Naive B cell (primary cell): ENCODE data around the gene TAS2R10. TPM values are rescaled to one million over a fixed set of nuclear protein-coding genes. Genes with fewer than 3 reads are reported as not detected.
"Not testable (repeated sequence)": the region's sequence is repeated elsewhere in the genome, so short reads cannot be mapped to it uniquely, and the experiment has no call there.

ENCODE experiments used
- ATAC-seq, 2 donors: fragments of 150-1000 bp; cut with Tn5 transposase; 2 replicates each; pipeline ENCODE4 v1.10.0; 2021; ENCODE audit warnings: low read depth in 2 of 2, mild to moderate bottlenecking in 2 of 2, moderate library complexity in 2 of 2
- DNase-seq: peaks from one replicate; pipeline ENCODE4 v3.0.0; 2022
- H3K27ac Mint-ChIP-seq, 6 donors: one replicate each; pipeline ENCODE4 v1.8.0; 2020 to 2022; ENCODE audit warnings: mild to moderate bottlenecking in 6 of 6, mixed read lengths in 6 of 6, moderate library complexity in 5 of 6, inconsistent platforms in 2 of 6
- H3K27me3 Mint-ChIP-seq, 3 donors: one replicate each; pipeline ENCODE4 v1.8.0; 2021 to 2022; ENCODE audit warnings: mixed read lengths in 3 of 3, mild to moderate bottlenecking in 1 of 3
- H3K36me3 Mint-ChIP-seq, 2 donors: one replicate each; pipeline ENCODE4 v1.8.0; 2020 to 2022; ENCODE audit warnings: mixed read lengths in 2 of 2, inconsistent platforms in 1 of 2, mild to moderate bottlenecking in 1 of 2
- H3K4me1 Mint-ChIP-seq, 3 donors: one replicate each; pipeline ENCODE4 v1.8.0; 2020 to 2022; ENCODE audit warnings: mixed read lengths in 3 of 3, inconsistent platforms in 1 of 3, mild to moderate bottlenecking in 1 of 3, moderate library complexity in 1 of 3
- H3K4me3 Mint-ChIP-seq, 8 donors: one replicate each; pipeline ENCODE4 v1.8.0; 2020 to 2022; ENCODE audit warnings: mild to moderate bottlenecking in 8 of 8, mixed read lengths in 8 of 8, moderate library complexity in 8 of 8, inconsistent platforms in 2 of 8
- H3K9me3 Mint-ChIP-seq, 7 donors: one replicate each; pipeline ENCODE4 v1.8.0; 2020 to 2022; ENCODE audit warnings: mixed read lengths in 7 of 7, mild to moderate bottlenecking in 5 of 7, inconsistent platforms in 2 of 7, moderate library complexity in 1 of 7
- polyA plus RNA-seq, 6 donors: library from polyadenylated mRNA; unstranded; fragments of 300-500 nt; fragmentation: Illumina TruSeq; gene quantifications; one replicate each; pipeline ENCODE4 v1.2.3, GENCODE V29; 2021; ENCODE audit warnings: low read depth in 6 of 6

The TAS2R10 gene
- polyA plus RNA-seq, 6 donors from 2014 or later: not detected

GRCh38 chr12:10824957-10825356, 1.2 kb downstream of the TAS2R10 start:
- ATAC-seq (no peak), DNase-seq (no peak)
- no peaks in the 10 kb centered on the region for H3K4me1 Mint-ChIP-seq
- H3K27ac Mint-ChIP-seq: no peak overlapping the region
- no peaks in the 10 kb centered on the region for H3K27me3 Mint-ChIP-seq
- no peak overlapping the region for H3K4me3 Mint-ChIP-seq
- no peaks in the 10 kb centered on the region for H3K36me3 Mint-ChIP-seq
- no peaks in the 10 kb centered on the region for H3K9me3 Mint-ChIP-seq

DNA sequence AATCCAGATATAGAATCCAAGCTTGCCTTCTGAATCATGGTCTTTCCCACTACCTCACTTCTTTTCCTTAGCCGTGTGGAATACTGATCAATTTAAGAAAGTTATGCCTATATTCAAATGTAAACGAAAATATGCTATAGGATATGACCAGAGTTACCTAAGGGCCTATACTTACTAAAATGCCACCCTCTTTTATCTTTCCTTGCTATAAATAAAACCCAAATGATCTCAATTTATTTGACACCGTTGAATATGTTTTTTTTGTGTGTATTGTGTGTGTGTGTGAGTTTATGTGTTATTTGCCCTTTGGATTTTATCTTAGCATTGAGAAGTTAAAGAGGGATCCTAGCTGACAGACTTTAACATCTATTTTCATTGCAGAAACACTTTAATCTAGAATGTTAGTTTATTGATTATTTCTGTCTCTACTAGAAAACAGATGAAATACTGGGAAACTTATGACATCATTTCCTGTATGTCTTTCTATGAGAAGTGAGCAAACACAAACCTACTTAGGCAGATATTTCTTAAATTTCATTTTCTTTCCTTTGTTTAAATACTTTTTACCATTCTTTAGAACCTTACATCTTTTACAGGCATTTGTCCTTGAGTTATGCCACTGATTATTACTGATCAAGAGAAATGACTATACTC, 14.1 kb downstream of the TAS2R10 start:
- H3K9me3 Mint-ChIP-seq: peaks cover 0 to 3% (median 0%) of the 10 kb centered on the region in 7 donors
- no peak for DNase-seq
- H3K36me3 Mint-ChIP-seq: no peaks in the 10 kb centered on the region
- no peak for ATAC-seq
- H3K4me3 Mint-ChIP-seq: no peak overlapping the region
- H3K27ac Mint-ChIP-seq: no peak overlapping the region
- peaks cover 0 to 22% (median 5%) of the 10 kb centered on the region in 3 donors for H3K27me3 Mint-ChIP-seq
- H3K4me1 Mint-ChIP-seq: no peaks in the 10 kb centered on the region

DNA sequence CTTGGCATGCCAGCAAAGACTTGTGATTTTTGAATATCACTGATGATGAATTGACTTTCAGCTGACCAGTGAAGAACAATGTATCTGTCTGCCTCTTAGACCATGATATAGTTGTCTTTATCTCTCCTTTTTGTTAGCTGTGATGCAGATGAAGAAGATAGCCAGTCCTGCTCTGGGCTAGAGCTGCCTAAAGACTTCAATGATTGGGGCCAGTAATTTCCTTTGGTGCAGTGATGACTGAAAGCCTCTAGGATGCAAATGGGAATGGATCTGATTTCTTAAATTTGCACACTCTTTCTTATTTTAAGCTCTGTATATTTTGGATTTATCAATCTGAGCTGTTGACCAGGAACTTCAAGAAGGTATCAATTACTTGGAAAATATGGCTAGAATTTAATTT, 16.1 kb downstream of the TAS2R10 start, which contains the start of gene TAS2R9:
Gene TAS2R9, minus strand, starts transcription at position 101 of the 400 bp plus-strand sequence. Its CDS starts 93 bp downstream, at position 8.
- no peak for ATAC-seq
- no peak within 1 kb of the TSS for H3K4me3 Mint-ChIP-seq
- no peaks in the 10 kb centered on the region for H3K4me1 Mint-ChIP-seq
- H3K36me3 Mint-ChIP-seq: no peaks in the 10 kb centered on the region
- peaks cover 0 to 3% (median 0%) of the 10 kb centered on the region in 7 donors for H3K9me3 Mint-ChIP-seq
- H3K27ac Mint-ChIP-seq: no peak within 1 kb of the TSS
- H3K27me3 Mint-ChIP-seq: peaks cover 5 to 22% (median 5%) of the 10 kb centered on the region in 3 donors
- no peak for DNase-seq

GRCh38 chr12:10807186-10807585, 19.0 kb downstream of the TAS2R10 start, which contains the start of gene TAS2R8:
TSS of gene TAS2R8 (minus strand) at chr12:10807286. CDS start at chr12:10806980, 306 bp downstream.
- no peak within 1 kb of the TSS for H3K27ac Mint-ChIP-seq
- H3K4me3 Mint-ChIP-seq: no peak within 1 kb of the TSS
- H3K4me1 Mint-ChIP-seq: no peaks in the 10 kb centered on the region
- ATAC-seq (no peak), DNase-seq (no peak)
- no peaks in the 10 kb centered on the region for H3K36me3 Mint-ChIP-seq
- peaks cover 5 to 22% (median 5%) of the 10 kb centered on the region in 3 donors for H3K27me3 Mint-ChIP-seq
- H3K9me3 Mint-ChIP-seq: no peaks in the 10 kb centered on the region

- Mint-ChIP-seq H3K36me3 (no peaks in the 10 kb centered on the region), H3K27me3 (peaks cover 11 to 20% (median 19%) of the 10 kb centered on the region in 3 donors), H3K9me3 (no peaks in the 10 kb centered on the region), H3K4me3 (no peak within 1 kb of the TSS), H3K4me1 (no peaks in the 10 kb centered on the region), H3K27ac (no peak within 1 kb of the TSS)
- no peak for ATAC-seq
- no peak for DNase-seq
Observed at GRCh38 chr12:10802587-10802986, 23.6 kb downstream of the TAS2R10 start, which contains the start of gene TAS2R7. TSS of gene TAS2R7 (minus strand) at chr12:10802627. CDS start at chr12:10802570, 57 bp downstream.

DNA sequence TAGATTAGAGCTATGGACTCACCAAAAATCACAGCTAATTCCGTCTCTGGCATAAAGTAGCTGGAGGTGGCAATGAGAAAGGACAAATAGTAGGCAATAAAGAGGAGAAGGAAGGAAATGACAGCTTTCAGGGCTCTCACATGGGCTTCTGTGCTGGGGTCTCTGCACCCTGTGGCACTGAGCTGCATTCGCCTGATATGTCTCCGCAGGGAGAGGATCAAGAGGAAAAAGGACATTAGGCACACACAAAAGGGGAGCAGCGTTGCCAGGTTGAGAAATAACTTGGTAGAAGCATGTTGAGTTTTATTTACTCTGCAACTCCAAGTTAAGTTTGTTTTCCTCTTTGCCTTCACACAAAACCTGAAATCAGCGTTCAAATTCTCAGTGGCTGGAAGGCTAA, 24.4 kb downstream of the TAS2R10 start:
- no peaks in the 10 kb centered on the region for H3K36me3 Mint-ChIP-seq
- H3K4me3 Mint-ChIP-seq: no peak overlapping the region
- ATAC-seq: no peak
- H3K27ac Mint-ChIP-seq: no peak overlapping the region
- no peaks in the 10 kb centered on the region for H3K4me1 Mint-ChIP-seq
- no peaks in the 10 kb centered on the region for H3K9me3 Mint-ChIP-seq
- DNase-seq: no peak
- H3K27me3 Mint-ChIP-seq: peaks cover 11 to 20% (median 19%) of the 10 kb centered on the region in 3 donors

DNA sequence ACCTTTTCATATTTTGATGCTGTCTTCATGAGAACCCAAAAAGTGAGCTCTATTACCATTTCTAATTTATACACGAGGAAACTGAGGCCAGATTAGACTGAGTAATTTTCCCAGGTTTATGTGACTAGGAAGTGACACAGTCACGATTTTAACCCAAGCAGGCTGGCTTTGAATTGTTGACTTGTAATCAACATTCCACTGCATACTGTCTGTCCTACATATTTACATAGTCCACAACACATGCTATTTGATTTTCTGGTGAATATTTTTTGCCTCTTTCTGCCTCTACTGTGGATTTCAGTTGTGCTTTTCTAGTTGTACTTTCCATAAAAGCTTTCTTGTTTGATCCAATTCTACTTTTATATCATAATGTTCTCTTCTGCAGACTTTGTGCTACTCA, 31.9 kb downstream of the TAS2R10 start:
- Mint-ChIP-seq H3K9me3 (peaks cover 0 to 8% (median 0%) of the 10 kb centered on the region in 7 donors), H3K4me3 (no peak overlapping the region), H3K4me1 (no peaks in the 10 kb centered on the region)

DNA sequence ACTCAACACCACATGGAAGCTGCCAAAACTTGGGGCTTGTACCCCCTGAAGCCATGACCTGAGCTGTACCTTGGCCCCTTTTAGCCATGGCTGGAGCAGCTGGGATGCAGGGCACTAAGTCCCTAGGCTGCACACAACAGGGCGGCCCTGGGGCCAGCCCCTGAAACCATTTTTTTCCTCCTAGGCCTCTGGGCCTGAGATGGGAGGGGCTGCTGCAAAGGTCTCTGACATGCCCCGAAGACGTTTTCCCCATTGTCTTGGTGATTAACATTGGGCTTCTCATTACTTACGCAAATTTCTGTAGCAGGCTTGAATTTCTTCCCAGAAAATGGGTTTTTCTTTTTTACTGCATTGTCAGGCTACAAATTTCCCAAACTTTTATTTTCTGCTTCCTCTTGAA, 34.4 kb downstream of the TAS2R10 start:
- H3K4me3 Mint-ChIP-seq, H3K27ac Mint-ChIP-seq, ATAC-seq, H3K4me1 Mint-ChIP-seq, H3K9me3 Mint-ChIP-seq, H3K36me3 Mint-ChIP-seq, DNase-seq: not testable (repeated sequence)
- peaks cover 0 to 11% (median 4%) of the 10 kb centered on the region in 3 donors for H3K27me3 Mint-ChIP-seq

More for the DNA sequence above, 31.9 kb downstream of the TAS2R10 start:
- Mint-ChIP-seq H3K27ac (no peak overlapping the region), H3K36me3 (no peaks in the 10 kb centered on the region), H3K27me3 (peaks cover 0 to 12% (median 4%) of the 10 kb centered on the region in 3 donors)
- no peak for ATAC-seq
- DNase-seq: no peak

- Mint-ChIP-seq H3K4me1 (no peaks in the 10 kb centered on the region), H3K36me3 (no peaks in the 10 kb centered on the region), H3K27ac (no peak overlapping the region), H3K4me3 (no peak overlapping the region), H3K9me3 (no peaks in the 10 kb centered on the region), H3K27me3 (peaks cover 0 to 8% (median 4%) of the 10 kb centered on the region in 3 donors)
- DNase-seq (no peak), ATAC-seq (no peak)
Observed at GRCh38 chr12:10783252-10783651, 42.9 kb downstream of the TAS2R10 start.

DNA sequence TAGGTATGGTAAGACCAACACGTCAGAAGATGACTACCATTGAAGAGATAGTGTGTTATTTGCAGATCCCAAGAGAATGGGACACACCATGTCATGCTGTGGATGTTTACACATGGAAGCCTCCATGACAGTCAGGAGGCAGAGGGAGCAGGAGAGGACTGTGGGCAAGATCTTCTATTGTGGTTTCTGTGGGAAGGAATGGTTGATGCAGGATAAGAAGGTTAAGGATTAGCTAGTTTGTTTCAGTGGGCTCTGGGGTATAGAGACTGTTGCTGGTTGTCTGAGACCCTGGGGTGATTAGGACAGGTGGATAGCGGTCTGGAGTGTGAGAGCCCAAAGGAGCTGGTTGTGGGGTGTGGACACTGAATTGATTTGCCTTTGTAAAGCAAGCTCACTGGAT, 47.1 kb downstream of the TAS2R10 start:
- DNase-seq (no peak), ATAC-seq (no peak)
- no peak overlapping the region for H3K27ac Mint-ChIP-seq
- no peak overlapping the region for H3K4me3 Mint-ChIP-seq
- no peaks in the 10 kb centered on the region for H3K9me3 Mint-ChIP-seq
- peaks cover under 1 to 13% (median 5%) of the 10 kb centered on the region in 3 donors for H3K27me3 Mint-ChIP-seq
- H3K4me1 Mint-ChIP-seq: no peaks in the 10 kb centered on the region
- H3K36me3 Mint-ChIP-seq: no peaks in the 10 kb centered on the region

Other genes starting within 250 kb of the TAS2R10 start
- 10 to 100 TPM; 37.3 to 46.3 (median 41.6) TPM for gene MAGOHB, start 212.7 kb downstream of the TAS2R10 start, polyA plus RNA-seq
- gene STYK1, start 152.3 kb downstream of the TAS2R10 start, polyA plus RNA-seq: not detected
- 100 to 1,000 TPM; 198 to 630 (median 365) TPM for gene YBX3, start 103.0 kb downstream of the TAS2R10 start, polyA plus RNA-seq
- not detected for gene TAS2R7, start 23.7 kb downstream of the TAS2R10 start, polyA plus RNA-seq
- gene TAS2R8, start 19.1 kb downstream of the TAS2R10 start, polyA plus RNA-seq: not detected
- not detected for gene TAS2R9, start 16.2 kb downstream of the TAS2R10 start, polyA plus RNA-seq
- 1 to 10 TPM in 4 of 6 donors, under 1 TPM in 1, not detected in 1; 0.36 to 4.9 (median 1.5) TPM for gene PRR4, start 23.1 kb upstream of the TAS2R10 start, polyA plus RNA-seq
- gene PRH1, start 57.9 kb upstream of the TAS2R10 start, polyA plus RNA-seq: 10 to 100 TPM in 5 of 6 donors, 1 to 10 TPM in 1; 8.7 to 22.5 (median 11.4) TPM
- not detected for gene TAS2R13, start 83.2 kb upstream of the TAS2R10 start, polyA plus RNA-seq
- not detected for gene PRH2, start 102.9 kb upstream of the TAS2R10 start, polyA plus RNA-seq
- gene TAS2R14, start 112.9 kb upstream of the TAS2R10 start, polyA plus RNA-seq: 1 to 10 TPM in 1 of 6 donors, under 1 TPM in 4, not detected in 1; 0.52 to 1.3 (median 0.95) TPM
- not detected for gene TAS2R50, start 160.6 kb upstream of the TAS2R10 start, polyA plus RNA-seq
- under 1 TPM in 3 of 6 donors, not detected in 3; 0.21 to 0.56 (median 0.25) TPM for gene TAS2R20, start 171.9 kb upstream of the TAS2R10 start, polyA plus RNA-seq
- under 1 TPM in 3 of 6 donors, not detected in 3; 0.43 to 0.93 (median 0.51) TPM for gene TAS2R19, start 196.3 kb upstream of the TAS2R10 start, polyA plus RNA-seq
- under 1 TPM in 2 of 6 donors, not detected in 4; 0.27 to 0.69 TPM for gene TAS2R31, start 205.0 kb upstream of the TAS2R10 start, polyA plus RNA-seq
- under 1 TPM in 1 of 6 donors, not detected in 5; 0.33 TPM for gene TAS2R46, start 235.9 kb upstream of the TAS2R10 start, polyA plus RNA-seq